ENCODE measurements around the gene GLB1L3. TPM values are rescaled to one million over a fixed set of nuclear protein-coding genes. Genes with fewer than 3 reads are reported as not detected.

Gene GLB1L3
- total and polyA plus RNA-seq, 2 of the 4 experiments (the other 2 are of a cell fraction): not detected

DNA sequence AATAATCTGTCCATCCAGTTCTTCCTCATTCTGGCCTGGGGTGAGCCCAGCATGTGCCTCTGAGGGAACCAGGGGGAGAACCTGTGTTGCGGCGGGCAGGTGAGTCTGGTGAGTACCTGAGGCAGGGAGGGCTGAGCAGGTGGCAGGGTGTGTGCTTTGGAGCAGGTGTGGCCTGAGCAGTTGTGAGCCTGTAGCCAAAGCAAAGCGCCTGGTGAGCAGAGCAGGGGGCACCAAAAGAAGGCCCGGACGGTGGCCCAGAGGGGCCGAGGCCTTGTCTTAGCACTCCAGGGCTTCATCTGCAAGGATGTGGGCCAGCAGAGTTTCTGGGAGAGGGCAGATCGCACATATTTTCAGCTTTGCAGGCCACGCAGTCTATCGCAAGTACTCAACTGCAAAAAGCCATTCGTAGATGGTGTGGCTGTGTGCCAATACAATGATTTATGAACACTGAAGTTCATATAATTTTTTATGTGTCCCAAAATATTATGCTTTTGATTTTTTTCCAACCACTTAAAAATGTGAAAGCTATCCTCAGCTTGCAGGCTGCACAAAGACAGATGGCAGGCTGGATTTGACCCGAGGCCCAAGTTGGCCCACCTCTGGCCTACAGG lies 64.3 kb downstream of the GLB1L3 start:
- H4K91ac ChIP-seq (ENCODE audit: insufficient read depth, low read depth, low read length): no peak overlapping the region
- ATAC-seq (ENCODE audit: low read depth) (no peak), DNase-seq (no peak)
- no peak overlapping the region for H3K18ac ChIP-seq (ENCODE audit: low read depth, low read length)
- H2BK15ac ChIP-seq (ENCODE audit: low read depth, low read length): no peak overlapping the region
- no peak overlapping the region for H4K5ac ChIP-seq (ENCODE audit: low read depth, low read length)
- H4K20me1 ChIP-seq (ENCODE audit: insufficient read depth, low read length): no peaks in the 10 kb centered on the region
- BruUV-seq (replicated peaks): no TSS peak
- no peaks in the 10 kb centered on the region for H3K27me3 ChIP-seq (ENCODE audit: control insufficient read depth, insufficient read depth, low read length)
- H2AK9ac ChIP-seq (replicated peaks; ENCODE audit: low read depth, low read length, poor library complexity): no peak overlapping the region
- H2BK5ac ChIP-seq (ENCODE audit: low read depth, low read length, poor library complexity, severe bottlenecking): no peak overlapping the region
- H3K36me3 ChIP-seq (ENCODE audit: control insufficient read depth, insufficient read depth, low read length): no peaks in the 10 kb centered on the region
- no peaks in the 10 kb centered on the region for H3K79me1 ChIP-seq (ENCODE audit: low read depth in 1 of 2, low read length in 2 of 2)
- dilution Hi-C loops (cut with HindIII; ENCODE audit: low sequenced_read_pairs, unreplicated experiment) (no loop called here), intact Hi-C loops (cut with micrococcal nuclease) (no loop called here), in situ Hi-C loops (cut with MboI; ENCODE audit: low sequenced_read_pairs) (no loop called here)
- H3K23ac ChIP-seq (ENCODE audit: low read depth, low read length): no peak overlapping the region
- no peaks in the 10 kb centered on the region for H3K9me1 ChIP-seq (ENCODE audit: insufficient read depth, low read length)
- no peak overlapping the region for H2BK20ac ChIP-seq (ENCODE audit: low read depth, low read length)
- no peak overlapping the region for H3K4me2 ChIP-seq (ENCODE audit: low read depth, low read length)
- H3K27ac ChIP-seq (ENCODE audit: insufficient read depth, low read length): no peak overlapping the region
- no peak overlapping the region for H4K8ac ChIP-seq (ENCODE audit: low read depth in 2 of 2, low read length in 2 of 2)
- TF ChIP-seq USF2 (IDR thresholded peaks at IDR 0.05; ENCODE audit: low read depth, low read length) (no peak), CTCF (conservative IDR thresholded peaks at IDR 0.05; ENCODE audit: low read depth, low read length) (no peak), BHLHE40 (IDR thresholded peaks at IDR 0.05; ENCODE audit: low read depth, low read length) (no peak), ELK1 (IDR thresholded peaks at IDR 0.05; ENCODE audit: borderline replicate concordance, low read depth, low read length) (no peak), CEBPB (IDR thresholded peaks at IDR 0.05; ENCODE audit: low read depth, low read length) (no peak), POLR2A (IDR thresholded peaks at IDR 0.05; ENCODE audit: low read depth, low read length) (no peak), RCOR1 (IDR thresholded peaks at IDR 0.05; ENCODE audit: insufficient replicate concordance, low read length) (no peak), NFE2L2 (IDR thresholded peaks at IDR 0.05; ENCODE audit: low read depth, low read length) (no peak), RAD21 (IDR thresholded peaks at IDR 0.05; ENCODE audit: low read length) (no peak), MAFK (IDR thresholded peaks at IDR 0.05; ENCODE audit: low read depth, low read length) (no peak)
- no peak overlapping the region for H2BK120ac ChIP-seq (ENCODE audit: low read depth, low read length)
- CTCF ChIA-PET: no interaction called here
- no peak overlapping the region for H3K9ac ChIP-seq (ENCODE audit: low read depth, low read length)
- H3K4ac ChIP-seq (ENCODE audit: low read depth, low read length): no peak overlapping the region
- POLR2A ChIA-PET (ENCODE audit: unreplicated experiment): no interaction called here
- H3K14ac ChIP-seq (replicated peaks; ENCODE audit: low read depth, low read length): no peak overlapping the region
- H3K4me1 ChIP-seq (ENCODE audit: control insufficient read depth, insufficient read depth, low read length): no peaks in the 10 kb centered on the region
- H3K56ac ChIP-seq (ENCODE audit: extremely low read depth, insufficient read depth, low read length): no peak overlapping the region
- WGBS, 2 experiments (ENCODE audit: extremely low coverage in 2 of 2, insufficient read length in 1 of 2): 85% methylated on average over 3 of the region's 11 CpGs; no CpG with 5 or more reads in 1 of the 2 experiments
- H3K4me3 ChIP-seq (ENCODE audit: insufficient read depth, low read depth, low read length): no peak overlapping the region
- no peak overlapping the region for H2AFZ ChIP-seq (replicated peaks; ENCODE audit: low read length, poor library complexity)
- no peak overlapping the region for H2AK5ac ChIP-seq (ENCODE audit: low read depth, low read length)
- H3K9me3 ChIP-seq (ENCODE audit: control insufficient read depth, insufficient read depth, low read length): peaks cover 9% of the 10 kb centered on the region

Data from IMR-90 (cell line).